A549 (cell line): ENCODE results near the gene COIL. TPM values are rescaled to one million over a fixed set of nuclear protein-coding genes. Genes with fewer than 3 reads are reported as not detected.
A peak's percentile ranks its signal among the peaks of the same experiment; 100 is the strongest.
"Not testable (repeated sequence)": the region's sequence is repeated elsewhere in the genome, so short reads cannot be mapped to it uniquely, and the experiment has no call there.

Source experiments
- ATAC-seq, 2 experiments: fragments of 200-7000 bp in 1 of 2; fragments of >200 bp in 1 of 2; cut with Nextera tagmentation in 1 of 2; cut with Tn5 transposase in 1 of 2; 3 replicates each; pipeline versions ENCODE4 v1.8.0 to v1.9.1; 2018 to 2020; ENCODE audit warnings: mild to moderate bottlenecking in 1 of 2, moderate library complexity in 1 of 2
- CTCF ChIA-PET: fragments of 300-600 bp; sonication (Branson Sonifier 250); formaldehyde crosslinking; extraction: SDS; loops from one replicate; lab custom pipeline; 2021; ENCODE audit warnings: antibody characterized with exemption, inconsistent platforms; lab: Yijun Ruan, JAX
- POLR2A ChIA-PET: fragments of 350-600 bp; formaldehyde crosslinking; extraction: SDS; loops from one replicate; lab custom pipeline; 2021; ENCODE audit warnings: antibody characterized with exemption, inconsistent platforms; lab: Yijun Ruan, JAX
- DNase-seq, 2 experiments: peaks; one replicate each; pipeline versions ENCODE4 v3.0.0 to v3.0.0-alpha.2; 2011 to 2016; ENCODE audit warnings: low read depth in 1 of 2, low spot score in 1 of 2
- FAIRE-seq: peaks from 2 replicates; lab custom pipeline; 2011; peaks lifted over from hg19 to GRCh38; lab: Jason Lieb, UNC
- H3K27ac ChIP-seq, 2 experiments: fragments of >200 bp; sonication (Bioruptor Twin); formaldehyde crosslinking; 3 replicates each; pipeline ENCODE4 v1.5.1; 2016 to 2017
- H3K4me1 ChIP-seq: fragments of >200 bp; sonication (Bioruptor Twin); formaldehyde crosslinking; 3 replicates; pipeline ENCODE4 v1.6.1; 2016
- H3K4me2 ChIP-seq: fragments of >200 bp; sonication (Bioruptor Twin); formaldehyde crosslinking; 3 replicates; pipeline ENCODE4 v1.6.1; 2016
- H3K4me3 ChIP-seq: fragments of >200 bp; sonication (Bioruptor Twin); formaldehyde crosslinking; 3 replicates; pipeline ENCODE4 v1.5.1; 2016
- H3K9me3 ChIP-seq: fragments of >200 bp; sonication (Bioruptor Twin); formaldehyde crosslinking; 3 replicates; pipeline ENCODE4 v1.6.1; 2016
- CBX8 ChIP-seq: fragments of 200-600 bp; sonication (generic); IDR thresholded peaks from 2 replicates; pipeline ENCODE4 v1.6.1; 2016
- CHD2 ChIP-seq: fragments of 150-350 bp; IDR thresholded peaks from 2 replicates; pipeline ENCODE4 v1.6.1; 2014; ENCODE audit warnings: low read length; ENCODE audit not compliant: partially characterized antibody
- ESRRA ChIP-seq: fragments of 150-350 bp; IDR thresholded peaks from 2 replicates; pipeline ENCODE4 v1.6.1; 2014; ENCODE audit warnings: mild to moderate bottlenecking, low read length, borderline replicate concordance
- FOSL2 ChIP-seq, 2 experiments: fragments of 450-650 bp in 1 of 2; fragments of >200 bp in 1 of 2; sonication (Bioruptor Twin) in 1 of 2; formaldehyde crosslinking; IDR thresholded peaks; 2 replicates each; pipeline versions ENCODE4 v1.5.0 to v1.6.1; 2016 to 2020; ENCODE audit warnings: mild to moderate bottlenecking in 1 of 2, moderate library complexity in 1 of 2
- FOXS1 ChIP-seq: fragments of 250-450 bp; sonication (Bioruptor Pico); IDR thresholded peaks from 2 replicates; pipeline ENCODE4 v1.5.0; 2020; ENCODE audit warnings: mild to moderate bottlenecking, moderate library complexity
- HDAC2 ChIP-seq: fragments of 200-600 bp; sonication (generic); IDR thresholded peaks from 2 replicates; pipeline ENCODE4 v1.6.1; 2016
- HOXA7 ChIP-seq: fragments of 250-450 bp; sonication (Bioruptor Pico); IDR thresholded peaks from 2 replicates; pipeline ENCODE4 v1.5.0; 2020; ENCODE audit warnings: mild to moderate bottlenecking, moderate library complexity
- JUN ChIP-seq, 2 experiments: fragments of >200 bp; sonication (Bioruptor Twin); formaldehyde crosslinking; IDR thresholded peaks; 2 replicates in 1 of 2; 3 replicates in 1 of 2; pipeline ENCODE4 v1.6.1; 2016 to 2017
- JUNB ChIP-seq: fragments of >200 bp; sonication (Bioruptor Twin); formaldehyde crosslinking; IDR thresholded peaks from 2 replicates; pipeline ENCODE4 v1.6.1; 2016
- MAFK ChIP-seq: fragments of 450-650 bp; IDR thresholded peaks from 2 replicates; pipeline ENCODE4 v1.6.1; 2014; ENCODE audit not compliant: partially characterized antibody
- NFE2L2 ChIP-seq: fragments of 150-350 bp; conservative IDR thresholded peaks from 2 replicates; pipeline ENCODE4 v1.6.1; 2014; ENCODE audit warnings: low read length
- POLR2A ChIP-seq: IDR thresholded peaks from 2 replicates; pipeline ENCODE4 v1.6.1; 2012; ENCODE audit warnings: mild to moderate bottlenecking, low read length
- RARB ChIP-seq: fragments of 250-450 bp; sonication (Bioruptor Pico); IDR thresholded peaks from 2 replicates; pipeline ENCODE4 v1.8.0; 2021; ENCODE audit warnings: mild to moderate bottlenecking, moderate library complexity
- SREBF2 ChIP-seq: fragments of 450-650 bp; IDR thresholded peaks from 2 replicates; pipeline ENCODE4 v1.6.1; 2014; ENCODE audit warnings: mild to moderate bottlenecking, moderate library complexity
- ZSCAN20 ChIP-seq: fragments of 250-450 bp; sonication (Bioruptor Pico); IDR thresholded peaks from 2 replicates; pipeline ENCODE4 v1.8.0; 2022; ENCODE audit warnings: mild to moderate bottlenecking, moderate library complexity
- WGBS: methylation state at CpG from one replicate; pipeline ENCODE4 v1.1.6; 2017; ENCODE audit errors: missing lambda C conversion rate; 5-methylcytosine and 5-hydroxymethylcytosine counted together
- polyA plus RNA-seq, 4 experiments: library from polyadenylated mRNA; depleted of rRNA in 3 of 4; stranded (reverse); fragments of >200 nt; fragmentation: RNase III in 1 of 4; extraction: RNeasy Plus Mini Kit Qiagen cat#74134 plus additional on column Dnase treatment in 1 of 4; gene quantifications; 2 replicates in 3 of 4; 3 replicates in 1 of 4; pipeline ENCODE4 v1.2.3, GENCODE V29; 2011 to 2017
- TF ChIP-seq, protein P1 (sequence below): fragments of >200 bp; sonication (Bioruptor Twin); formaldehyde crosslinking; IDR thresholded peaks from 3 replicates; pipeline ENCODE4 v1.5.1; 2016
- TF ChIP-seq, protein P2 (sequence below): fragments of >200 bp; sonication (Bioruptor Twin); formaldehyde crosslinking; IDR thresholded peaks from 2 replicates; pipeline ENCODE4 v1.6.1; 2016
- TF ChIP-seq, protein P3 (sequence below): IDR thresholded peaks from 2 replicates; pipeline ENCODE4 v1.6.1; 2012; ENCODE audit warnings: low read depth, borderline replicate concordance
- TF ChIP-seq, protein P4 (sequence below): fragments of 250-450 bp; sonication (Bioruptor Pico); IDR thresholded peaks from 2 replicates; pipeline ENCODE4 v1.5.0; 2020; ENCODE audit warnings: low read depth, mild to moderate bottlenecking, moderate library complexity

The COIL gene
- polyA plus RNA-seq, 2 of the 4 experiments (the other 2 are of a cell fraction): 16.9 to 20.3 TPM

DNA sequence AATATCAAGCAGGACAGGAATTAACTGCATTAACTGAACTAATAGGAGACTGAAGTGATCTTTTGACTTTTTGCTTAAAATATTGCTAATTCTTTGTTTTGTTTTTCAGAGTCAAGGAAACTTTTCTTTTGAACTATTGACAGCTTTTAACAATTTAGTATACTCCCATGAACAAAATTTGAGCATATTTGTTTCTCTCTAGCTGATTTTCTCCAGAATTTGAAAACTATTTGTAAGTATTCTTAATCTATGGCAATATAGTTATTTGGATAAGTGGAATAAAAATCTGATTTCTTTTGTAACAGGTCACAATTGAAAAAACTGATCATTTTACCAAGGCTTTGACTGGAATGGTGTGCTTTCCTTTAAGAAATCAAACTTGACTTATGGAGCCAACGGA lies 10.1 kb upstream of the COIL start:
- CTCF ChIA-PET: interaction anchor here (1.0 to 1.8 kb wide), 2 partner anchors 11 to 18 kb away, joined by 3 to 10 read pairs; partner anchors contain the start of gene COIL
- DNase-seq (no peak), FAIRE-seq (peak; percentile 63), ATAC-seq (no peak)
- WGBS: 89% methylated on average over 1 of the region's 1 CpG
- TF ChIP-seq POLR2A (no peak), FOSL2 (IDR thresholded peaks at IDR 0.05) (no peak), FOSL2 (CRISPR knock-in tag; IDR thresholded peaks at IDR 0.05) (no peak), JUN (IDR thresholded peaks at IDR 0.05) (no peak), SREBF2 (no peak), FOXS1 (CRISPR knock-in tag) (no peak), ESRRA (no peak), JUNB (no peak), CBX8 (no peak), HOXA7 (CRISPR knock-in tag) (no peak), MAFK (no peak)
- TF ChIP-seq, protein P1, sequence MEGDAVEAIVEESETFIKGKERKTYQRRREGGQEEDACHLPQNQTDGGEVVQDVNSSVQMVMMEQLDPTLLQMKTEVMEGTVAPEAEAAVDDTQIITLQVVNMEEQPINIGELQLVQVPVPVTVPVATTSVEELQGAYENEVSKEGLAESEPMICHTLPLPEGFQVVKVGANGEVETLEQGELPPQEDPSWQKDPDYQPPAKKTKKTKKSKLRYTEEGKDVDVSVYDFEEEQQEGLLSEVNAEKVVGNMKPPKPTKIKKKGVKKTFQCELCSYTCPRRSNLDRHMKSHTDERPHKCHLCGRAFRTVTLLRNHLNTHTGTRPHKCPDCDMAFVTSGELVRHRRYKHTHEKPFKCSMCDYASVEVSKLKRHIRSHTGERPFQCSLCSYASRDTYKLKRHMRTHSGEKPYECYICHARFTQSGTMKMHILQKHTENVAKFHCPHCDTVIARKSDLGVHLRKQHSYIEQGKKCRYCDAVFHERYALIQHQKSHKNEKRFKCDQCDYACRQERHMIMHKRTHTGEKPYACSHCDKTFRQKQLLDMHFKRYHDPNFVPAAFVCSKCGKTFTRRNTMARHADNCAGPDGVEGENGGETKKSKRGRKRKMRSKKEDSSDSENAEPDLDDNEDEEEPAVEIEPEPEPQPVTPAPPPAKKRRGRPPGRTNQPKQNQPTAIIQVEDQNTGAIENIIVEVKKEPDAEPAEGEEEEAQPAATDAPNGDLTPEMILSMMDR: no peak
- Histone ChIP-seq H3K4me3 (no peak overlapping the region), H3K4me2 (no peak overlapping the region), H3K27ac (no peak overlapping the region), H3K4me1 (no peaks in the 10 kb centered on the region), H3K9me3 (no peaks in the 10 kb centered on the region)
- POLR2A ChIA-PET: no interaction called here

DNA sequence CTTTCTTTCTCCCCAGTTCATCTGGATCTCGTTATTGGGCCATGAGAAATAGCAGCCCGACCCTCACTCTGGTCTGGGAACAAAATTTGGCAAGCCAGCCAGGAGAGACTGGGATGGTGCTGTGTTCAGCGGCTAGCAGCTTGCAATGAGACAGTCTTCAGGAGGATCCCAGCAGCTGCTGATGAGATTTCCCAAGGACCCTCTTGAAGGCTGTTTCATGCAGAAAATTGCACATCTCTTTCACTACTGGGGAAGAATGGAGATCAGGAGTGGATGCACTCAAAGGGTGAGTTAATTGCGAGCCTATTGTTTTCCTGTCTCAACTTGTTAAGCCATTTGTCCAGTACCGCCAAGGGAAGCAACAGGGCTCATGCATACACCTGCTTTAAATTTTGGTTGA lies 5.5 kb upstream of the COIL start:
- ChIA-PET POLR2A (no interaction called here), CTCF (interaction anchor here (1.1 to 1.5 kb wide), 6 partner anchors 11 to 147 kb away, joined by 3 to 5 read pairs (median 4); no protein-coding TSS in a partner anchor)
- H3K4me3 ChIP-seq: no peak overlapping the region
- DNase-seq: no peak
- no peak for TF ChIP-seq JUNB
- TF ChIP-seq, protein P2, sequence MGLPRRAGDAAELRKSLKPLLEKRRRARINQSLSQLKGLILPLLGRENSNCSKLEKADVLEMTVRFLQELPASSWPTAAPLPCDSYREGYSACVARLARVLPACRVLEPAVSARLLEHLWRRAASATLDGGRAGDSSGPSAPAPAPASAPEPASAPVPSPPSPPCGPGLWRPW: no peak
- no peak for TF ChIP-seq NFE2L2
- TF ChIP-seq, protein P3, sequence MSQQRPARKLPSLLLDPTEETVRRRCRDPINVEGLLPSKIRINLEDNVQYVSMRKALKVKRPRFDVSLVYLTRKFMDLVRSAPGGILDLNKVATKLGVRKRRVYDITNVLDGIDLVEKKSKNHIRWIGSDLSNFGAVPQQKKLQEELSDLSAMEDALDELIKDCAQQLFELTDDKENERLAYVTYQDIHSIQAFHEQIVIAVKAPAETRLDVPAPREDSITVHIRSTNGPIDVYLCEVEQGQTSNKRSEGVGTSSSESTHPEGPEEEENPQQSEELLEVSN: no peak
- no peak for TF ChIP-seq ZSCAN20 (CRISPR knock-in tag)
- TF ChIP-seq, protein P4, sequence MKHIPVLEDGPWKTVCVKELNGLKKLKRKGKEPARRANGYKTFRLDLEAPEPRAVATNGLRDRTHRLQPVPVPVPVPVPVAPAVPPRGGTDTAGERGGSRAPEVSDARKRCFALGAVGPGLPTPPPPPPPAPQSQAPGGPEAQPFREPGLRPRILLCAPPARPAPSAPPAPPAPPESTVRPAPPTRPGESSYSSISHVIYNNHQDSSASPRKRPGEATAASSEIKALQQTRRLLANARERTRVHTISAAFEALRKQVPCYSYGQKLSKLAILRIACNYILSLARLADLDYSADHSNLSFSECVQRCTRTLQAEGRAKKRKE (CRISPR knock-in tag): no peak
- TF ChIP-seq HDAC2: no peak
- no peak for TF ChIP-seq CHD2
- TF ChIP-seq RARB (CRISPR knock-in tag): no peak
- TF ChIP-seq FOXS1 (CRISPR knock-in tag): no peak
- no peak for TF ChIP-seq FOSL2 (IDR thresholded peaks at IDR 0.05)
- TF ChIP-seq FOSL2 (CRISPR knock-in tag; IDR thresholded peaks at IDR 0.05): no peak
- TF ChIP-seq, all 56 proteins: peak for 0
- H3K4me2 ChIP-seq: no peak overlapping the region
- H3K9me3 ChIP-seq: no peaks in the 10 kb centered on the region
- H3K27ac ChIP-seq: no peak overlapping the region
- WGBS: 52% methylated on average over 5 of the region's 5 CpGs
- 0 out of 3 replicates have a peak, but pooled peaks cover under 1% of the 10 kb centered on the region for H3K4me1 ChIP-seq
- ATAC-seq: peak in 1 of 2 experiments; percentile 24; a peak in 2 of 6 replicates
- no peak for FAIRE-seq

DNA sequence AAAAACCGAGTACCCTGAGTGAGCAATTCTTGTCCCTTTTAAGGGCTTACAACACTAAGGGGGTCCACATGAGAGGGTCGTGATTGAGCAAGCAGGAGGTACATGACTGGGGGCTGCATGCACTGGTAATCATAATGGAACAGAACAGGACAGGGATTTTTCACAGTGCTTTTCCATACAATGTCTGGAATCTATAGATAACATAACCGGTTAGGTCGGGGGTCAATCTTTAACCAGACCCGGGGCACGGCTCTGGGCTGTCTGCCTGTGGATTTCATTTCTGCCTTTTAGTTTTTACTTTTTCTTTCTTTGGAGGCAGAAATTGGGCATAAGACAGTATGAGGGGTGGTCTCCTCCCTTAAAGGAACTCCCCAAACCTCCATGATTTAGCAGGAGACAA lies 4.8 kb upstream of the COIL start:
- CTCF ChIA-PET: interaction anchor here (0.8 to 2.6 kb wide), 5 partner anchors 11 to 146 kb away, joined by 3 to 11 read pairs (median 4); no protein-coding TSS in a partner anchor
- 69% methylated on average over 6 of the region's 6 CpGs for WGBS

DNA sequence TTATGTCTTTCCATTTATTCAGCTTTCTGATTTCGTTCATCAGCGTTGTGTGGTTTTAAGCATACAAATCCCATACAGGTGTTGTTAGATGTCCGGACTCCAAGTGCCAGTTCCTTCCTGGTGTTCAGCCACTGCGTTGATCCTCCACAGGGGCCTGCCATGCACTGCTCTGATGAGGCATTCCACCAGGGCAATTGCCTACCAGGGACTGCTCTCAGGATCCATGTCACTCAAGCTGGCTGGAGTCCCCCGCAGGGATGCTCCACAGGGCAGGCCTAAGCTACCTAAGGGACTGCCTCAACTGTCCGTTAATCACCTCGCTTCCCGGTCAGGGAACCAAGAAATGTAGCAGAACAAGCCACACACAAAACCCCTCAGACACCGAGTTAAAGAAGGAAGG lies 4.4 kb upstream of the COIL start:
- DNase-seq, POLR2A ChIA-PET, H3K4me2 ChIP-seq, H3K4me3 ChIP-seq, H3K4me1 ChIP-seq, H3K27ac ChIP-seq, ATAC-seq, H3K9me3 ChIP-seq, FAIRE-seq: not testable (repeated sequence)
- CTCF ChIA-PET: interaction anchor here (0.8 to 2.6 kb wide), 4 partner anchors 11 to 146 kb away, joined by 3 to 11 read pairs (median 4); no protein-coding TSS in a partner anchor
- WGBS: 79% methylated on average over 9 of the region's 9 CpGs

More for the DNA sequence above, 4.8 kb upstream of the COIL start:
- H3K9me3 ChIP-seq, DNase-seq, ATAC-seq, POLR2A ChIA-PET, H3K4me2 ChIP-seq, H3K4me3 ChIP-seq, FAIRE-seq, H3K27ac ChIP-seq, H3K4me1 ChIP-seq: not testable (repeated sequence)
